OCI-LY7 (cell line): ENCODE results near the gene SH2B2. TPM values are rescaled to one million over a fixed set of nuclear protein-coding genes. Genes with fewer than 3 reads are reported as not detected.

Source experiments
- BruUV-seq: library from RNA; stranded (reverse); fragments of 400-500 nt; replicated peaks from 2 replicates; lab custom pipeline; 2021; lab: Mats Ljungman, UMichigan
- CTCF ChIA-PET: fragments of 300-600 bp; sonication (Branson Sonifier 250); formaldehyde crosslinking; loops from one replicate; lab custom pipeline; 2022; ENCODE audit warnings: antibody characterized with exemption; ENCODE audit not compliant: unreplicated experiment; lab: Charles Lee
- POLR2A ChIA-PET: fragments of 300-600 bp; sonication (Branson Sonifier 250); formaldehyde crosslinking; loops from one replicate; lab custom pipeline; 2022; ENCODE audit warnings: antibody characterized with exemption; lab: Charles Lee
- DNase-seq: peaks from one replicate; pipeline ENCODE4 v3.0.0-alpha.2; 2015; ENCODE audit warnings: low spot score
- H2AFZ ChIP-seq: fragments of 200-600 bp; sonication (generic), shearing (Covaris generic); 2 replicates; pipeline ENCODE4 v1.6.1; 2014; ENCODE audit warnings: mild to moderate bottlenecking, antibody characterized with exemption, low read length, moderate library complexity
- H3K27ac ChIP-seq: fragments of 200-600 bp; sonication (generic); 2 replicates; pipeline ENCODE4 v1.5.1; 2014; ENCODE audit warnings: mixed run types, low read depth, mild to moderate bottlenecking, moderate library complexity, low read length, inconsistent platforms; ENCODE audit not compliant: poor library complexity, severe bottlenecking
- H3K36me3 ChIP-seq: fragments of 200-600 bp; sonication (generic); 2 replicates; pipeline ENCODE4 v1.6.1; 2014; ENCODE audit warnings: mild to moderate bottlenecking, antibody characterized with exemption, low read length, moderate library complexity, mixed read lengths; ENCODE audit not compliant: insufficient read depth
- H3K4me1 ChIP-seq: fragments of 200-600 bp; sonication (generic); 2 replicates; pipeline ENCODE4 v1.5.1; 2014; ENCODE audit warnings: mild to moderate bottlenecking, low read length; ENCODE audit not compliant: insufficient read depth, poor library complexity, severe bottlenecking
- H3K4me2 ChIP-seq: fragments of 200-600 bp; sonication (generic); 2 replicates; pipeline ENCODE4 v1.6.1; 2014; ENCODE audit warnings: mild to moderate bottlenecking, low read length
- H3K4me3 ChIP-seq: fragments of 200-600 bp; sonication (generic); 2 replicates; pipeline ENCODE4 v1.5.1; 2014; ENCODE audit warnings: mild to moderate bottlenecking, low read depth, low read length; ENCODE audit not compliant: poor library complexity, severe bottlenecking
- H3K79me2 ChIP-seq: fragments of 200-600 bp; sonication (generic); 2 replicates; pipeline ENCODE4 v1.6.1; 2016; ENCODE audit warnings: low read depth, mild to moderate bottlenecking, low read length, moderate library complexity, mixed read lengths; ENCODE audit not compliant: insufficient read depth
- H3K9me2 ChIP-seq: fragments of 200-600 bp; sonication (generic); 2 replicates; pipeline ENCODE4 v1.6.1; 2016; ENCODE audit warnings: mild to moderate bottlenecking, low read length, mixed read lengths; ENCODE audit not compliant: insufficient read depth
- H3K9me3 ChIP-seq: fragments of 200-600 bp; sonication (generic); 2 replicates; pipeline ENCODE4 v1.6.1; 2014; ENCODE audit warnings: mild to moderate bottlenecking, mixed run types, low read length, mixed read lengths
- H4K20me1 ChIP-seq: fragments of 200-600 bp; sonication (generic); 2 replicates; pipeline ENCODE4 v1.6.1; 2014; ENCODE audit warnings: mild to moderate bottlenecking, antibody characterized with exemption, low read length, moderate library complexity, mixed read lengths; ENCODE audit not compliant: insufficient read depth
- CTCF ChIP-seq: fragments of 200-600 bp; sonication (generic); conservative IDR thresholded peaks from 2 replicates; pipeline ENCODE4 v1.5.1; 2014; ENCODE audit warnings: mild to moderate bottlenecking, antibody characterized with exemption, low read length, moderate library complexity, mixed read lengths
- EZH2phosphoT487 ChIP-seq: fragments of 200-600 bp; sonication (generic); IDR thresholded peaks from 2 replicates; pipeline ENCODE4 v1.6.1; 2018; ENCODE audit warnings: low read depth, borderline replicate concordance, mild to moderate bottlenecking, mixed run types, antibody characterized with exemption, low read length, moderate library complexity, mixed read lengths
- intact Hi-C: fragments of 100-400 bp; cut with micrococcal nuclease; formaldehyde crosslinking; loops from one replicate; pipeline ENCODE4 v1.10.0; 2022; ENCODE audit not compliant: unreplicated experiment
- total RNA-seq, 2 experiments: library from RNA; depleted of rRNA in 1 of 2; stranded (reverse); fragments of >200 nt in 1 of 2; shearing (Covaris generic) in 1 of 2; gene quantifications; 2 replicates each; pipeline ENCODE4 v1.2.3, GENCODE V29; 2014 to 2022

Gene SH2B2
- total RNA-seq, 2 experiments from 2014 or later, result 42.0 to 131 TPM

GRCh38 chr7:102291056-102291915, 4.6 kb downstream of the SH2B2 start:
- peaks cover 55% of the 10 kb centered on the region for H3K36me3 ChIP-seq
- H3K9me3 ChIP-seq, result no peaks in the 10 kb centered on the region
- ChIA-PET CTCF (interaction anchor here (1.7 to 2.7 kb wide), 2 partner anchors 12 to 16 kb away, joined by 5 to 9 read pairs; no protein-coding TSS in a partner anchor), POLR2A (interaction anchor here (0.6 to 11.9 kb wide), 7 partner anchors 14 to 1090 kb away, joined by 3 to 154 read pairs (median 3); no protein-coding TSS in a partner anchor)
- no peak for TF ChIP-seq CTCF
- TF ChIP-seq EZH2phosphoT487, result no peak
- H3K4me1 ChIP-seq, result peaks cover 79% of the 10 kb centered on the region
- H3K79me2 ChIP-seq, result peaks cover 88% of the 10 kb centered on the region
- DNase-seq, result peak; percentile 77
- H3K9me2 ChIP-seq, result no peaks in the 10 kb centered on the region
- H3K4me2 ChIP-seq, result peak overlapping the region; percentile 97
- no peak overlapping the region for H2AFZ ChIP-seq
- no TSS peak for BruUV-seq
- intact Hi-C loops, result no loop called here
- H4K20me1 ChIP-seq, result peaks cover 4% of the 10 kb centered on the region; the same call in 1 of the 2 replicates
- H3K4me3 ChIP-seq, result peak overlapping the region; percentile 95
- peak overlapping the region; percentile 97 for H3K27ac ChIP-seq

- Histone ChIP-seq H4K20me1 (peaks cover 4% of the 10 kb centered on the region; the same call in 1 of the 2 replicates), H3K4me1 (peaks cover 83% of the 10 kb centered on the region)
These were observed 5.2 kb downstream of the SH2B2 start for GRCh38 chr7:102291916-102292267.

More at GRCh38 chr7:102291916-102292267, 5.2 kb downstream of the SH2B2 start:
- Histone ChIP-seq H3K27ac (peak overlapping the region; percentile 97), H3K4me2 (peak overlapping the region; percentile 97), H3K4me3 (peak overlapping the region; percentile 95), H3K9me2 (no peaks in the 10 kb centered on the region), H3K79me2 (peaks cover 93% of the 10 kb centered on the region), H3K36me3 (peaks cover 61% of the 10 kb centered on the region), H3K9me3 (no peaks in the 10 kb centered on the region), H2AFZ (no peak overlapping the region)
- BruUV-seq, result no TSS peak
- POLR2A ChIA-PET, result interaction anchor here (0.6 to 11.9 kb wide), 4 partner anchors 13 to 352 kb away, joined by 3 to 154 read pairs (median 6); no protein-coding TSS in a partner anchor
- DNase-seq, result no peak
- intact Hi-C loops, result no loop called here
- TF ChIP-seq CTCF (no peak), EZH2phosphoT487 (no peak)
- CTCF ChIA-PET, result interaction anchor here (1.7 to 2.7 kb wide), 2 partner anchors 11 to 15 kb away, joined by 5 to 9 read pairs; no protein-coding TSS in a partner anchor
